Dedifferentiated amniotic fluid mesenchymal stem cell (primary cell): ENCODE data around the gene ATP1A1.

ENCODE experiments used
- DNase-seq: peaks from one replicate; pipeline ENCODE4 v3.0.0-alpha.2; 2016; ENCODE audit errors: extremely low spot score

Gene ATP1A1

GRCh38 chr1:116390195-116390594 is 17.2 kb downstream of the ATP1A1 start:
- DNase-seq, result no peak

GRCh38 chr1:116391185-116391584 is 18.1 kb downstream of the ATP1A1 start:
- no peak for DNase-seq

- no peak for DNase-seq
Observed at GRCh38 chr1:116392717-116393404, 19.8 kb downstream of the ATP1A1 start.

- no peak for DNase-seq
Observed at GRCh38 chr1:116393792-116394191, 20.7 kb downstream of the ATP1A1 start.

- no peak for DNase-seq
Observed at GRCh38 chr1:116394270-116394669, 21.2 kb downstream of the ATP1A1 start.

- no peak for DNase-seq
Observed at GRCh38 chr1:116396769-116397168, 23.7 kb downstream of the ATP1A1 start.

- DNase-seq, result no peak
Observed at GRCh38 chr1:116397728-116398127, 24.7 kb downstream of the ATP1A1 start.

- DNase-seq, result no peak
Observed at GRCh38 chr1:116400780-116401179, 27.7 kb downstream of the ATP1A1 start.

GRCh38 chr1:116401646-116402176 is 28.7 kb downstream of the ATP1A1 start:
- no peak for DNase-seq

GRCh38 chr1:116402333-116402732 is 29.3 kb downstream of the ATP1A1 start:
- no peak for DNase-seq

GRCh38 chr1:116403496-116404136 is 30.6 kb downstream of the ATP1A1 start:
- no peak for DNase-seq

- no peak for DNase-seq
Observed at GRCh38 chr1:116404699-116405098, 31.7 kb downstream of the ATP1A1 start.

GRCh38 chr1:116405241-116406135 is 32.4 kb downstream of the ATP1A1 start:
- no peak for DNase-seq

- DNase-seq, result no peak
Observed at GRCh38 chr1:116407033-116407432, 34.0 kb downstream of the ATP1A1 start.

- no peak for DNase-seq
Observed at GRCh38 chr1:116408193-116408592, 35.1 kb downstream of the ATP1A1 start.

GRCh38 chr1:116408803-116409720 is 36.0 kb downstream of the ATP1A1 start:
- DNase-seq, result no peak

- no peak for DNase-seq
Observed at GRCh38 chr1:116409751-116410191, 36.7 kb downstream of the ATP1A1 start.

- DNase-seq, result no peak
Observed at GRCh38 chr1:116411784-116412479, 38.9 kb downstream of the ATP1A1 start.

GRCh38 chr1:116412480-116412798 is 39.4 kb downstream of the ATP1A1 start:
- DNase-seq, result no peak

- DNase-seq, result no peak
Observed at GRCh38 chr1:116412898-116413297, 39.9 kb downstream of the ATP1A1 start.

GRCh38 chr1:116413414-116413813 is 40.4 kb downstream of the ATP1A1 start:
- DNase-seq, result no peak
